SU-DHL-6 (cell line): ENCODE measurements around the gene DNASE1L2.

Experiments used
- EZH2phosphoT487 ChIP-seq: fragments of 200-600 bp; sonication (generic), shearing (Covaris generic); conservative IDR thresholded peaks from 2 replicates; pipeline ENCODE4 v1.6.1; 2018; ENCODE audit warnings: mild to moderate bottlenecking, antibody characterized with exemption, low read length, moderate library complexity, mixed read lengths
- TF ChIP-seq, protein P1 (sequence below): fragments of 200-600 bp; sonication (generic); IDR thresholded peaks from one replicate; pipeline ENCODE4 v1.5.1; 2017; ENCODE audit warnings: antibody characterized with exemption, mild to moderate bottlenecking, low read length, moderate library complexity; ENCODE audit not compliant: insufficient read depth, poor library complexity, severe bottlenecking

DNA sequence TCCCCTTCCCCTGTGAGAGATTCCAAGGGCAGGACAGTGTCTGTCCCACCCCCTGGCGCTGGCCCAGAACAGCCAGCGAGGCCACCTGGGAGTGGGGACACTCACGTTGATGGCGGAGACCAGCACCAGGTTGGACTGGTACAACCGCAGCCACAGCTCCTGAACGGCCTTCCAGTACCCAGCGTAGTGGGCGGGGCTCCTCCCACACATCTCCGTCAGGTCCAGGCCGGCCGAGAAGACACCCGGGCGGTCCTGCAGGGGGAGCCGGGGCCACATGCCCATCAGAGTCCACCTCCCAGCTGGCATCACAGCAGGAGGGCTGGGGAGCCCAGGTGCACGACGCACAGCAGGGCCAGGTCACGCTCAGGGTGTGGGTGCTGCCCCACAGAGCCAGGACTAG is 8.1 kb downstream of the DNASE1L2 start:
- TF ChIP-seq, protein P1, sequence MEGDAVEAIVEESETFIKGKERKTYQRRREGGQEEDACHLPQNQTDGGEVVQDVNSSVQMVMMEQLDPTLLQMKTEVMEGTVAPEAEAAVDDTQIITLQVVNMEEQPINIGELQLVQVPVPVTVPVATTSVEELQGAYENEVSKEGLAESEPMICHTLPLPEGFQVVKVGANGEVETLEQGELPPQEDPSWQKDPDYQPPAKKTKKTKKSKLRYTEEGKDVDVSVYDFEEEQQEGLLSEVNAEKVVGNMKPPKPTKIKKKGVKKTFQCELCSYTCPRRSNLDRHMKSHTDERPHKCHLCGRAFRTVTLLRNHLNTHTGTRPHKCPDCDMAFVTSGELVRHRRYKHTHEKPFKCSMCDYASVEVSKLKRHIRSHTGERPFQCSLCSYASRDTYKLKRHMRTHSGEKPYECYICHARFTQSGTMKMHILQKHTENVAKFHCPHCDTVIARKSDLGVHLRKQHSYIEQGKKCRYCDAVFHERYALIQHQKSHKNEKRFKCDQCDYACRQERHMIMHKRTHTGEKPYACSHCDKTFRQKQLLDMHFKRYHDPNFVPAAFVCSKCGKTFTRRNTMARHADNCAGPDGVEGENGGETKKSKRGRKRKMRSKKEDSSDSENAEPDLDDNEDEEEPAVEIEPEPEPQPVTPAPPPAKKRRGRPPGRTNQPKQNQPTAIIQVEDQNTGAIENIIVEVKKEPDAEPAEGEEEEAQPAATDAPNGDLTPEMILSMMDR, result no peak
- TF ChIP-seq EZH2phosphoT487, result no peak
